Measurements from ENCODE around the gene RGS3. TPM values are rescaled to one million over a fixed set of nuclear protein-coding genes. Genes with fewer than 3 reads are reported as not detected.
A peak's percentile ranks its signal among the peaks of the same experiment; 100 is the strongest.

The RGS3 gene
- total RNA-seq, 2 experiments from 2014 or later = 22.8 to 32.9 TPM

- ChIA-PET CTCF (ENCODE audit: unreplicated experiment) (no interaction called here), POLR2A (interaction anchor here (0.9 to 2.6 kb wide), 2 partner anchors 11 to 16 kb away, joined by 3 to 5 read pairs; no protein-coding TSS in a partner anchor)
- BruUV-seq (replicated peaks) = no TSS peak
- Histone ChIP-seq H3K4me2 (ENCODE audit: low read length) (no peak overlapping the region), H3K79me2 (ENCODE audit: insufficient read depth, low read depth, low read length) (no peaks in the 10 kb centered on the region), H3K4me3 (ENCODE audit: low read depth, low read length, poor library complexity, severe bottlenecking) (no peak overlapping the region), H3K36me3 (ENCODE audit: insufficient read depth, low read length) (no peaks in the 10 kb centered on the region), H3K9me3 (ENCODE audit: low read length) (no peaks in the 10 kb centered on the region), H2AFZ (ENCODE audit: low read length) (no peak overlapping the region), H3K27ac (ENCODE audit: low read depth, low read length, poor library complexity, severe bottlenecking) (no peak overlapping the region), H3K9me2 (ENCODE audit: insufficient read depth, low read length) (no peaks in the 10 kb centered on the region), H4K20me1 (ENCODE audit: insufficient read depth, low read length) (no peaks in the 10 kb centered on the region), H3K4me1 (ENCODE audit: insufficient read depth, low read length, poor library complexity, severe bottlenecking) (peaks cover 11% of the 10 kb centered on the region)
- no peak for DNase-seq (ENCODE audit: low spot score)
- intact Hi-C loops (cut with micrococcal nuclease; ENCODE audit: unreplicated experiment) = no loop called here
- no peak for TF ChIP-seq CTCF (conservative IDR thresholded peaks at IDR 0.05; ENCODE audit: low read length)
- no peak for TF ChIP-seq EZH2phosphoT487 (IDR thresholded peaks at IDR 0.05; ENCODE audit: borderline replicate concordance, low read depth, low read length)
Observed at GRCh38 chr9:113506090-113506589, 42.6 kb downstream of the RGS3 start.

- H3K27ac ChIP-seq (ENCODE audit: low read depth, low read length, poor library complexity, severe bottlenecking) = no peak overlapping the region
- H3K4me3 ChIP-seq (ENCODE audit: low read depth, low read length, poor library complexity, severe bottlenecking) = no peak overlapping the region
- BruUV-seq (replicated peaks) = no TSS peak
- no peak overlapping the region for H2AFZ ChIP-seq (ENCODE audit: low read length)
- no peaks in the 10 kb centered on the region for H3K36me3 ChIP-seq (ENCODE audit: insufficient read depth, low read length)
- ChIA-PET CTCF (ENCODE audit: unreplicated experiment) (no interaction called here), POLR2A (interaction anchor here (2.6 kb wide), 1 partner anchor 18 kb away, joined by 5 read pairs; no protein-coding TSS in a partner anchor)
- no peaks in the 10 kb centered on the region for H3K9me2 ChIP-seq (ENCODE audit: insufficient read depth, low read length)
- no peak for DNase-seq (ENCODE audit: low spot score)
- no peak overlapping the region for H3K4me2 ChIP-seq (ENCODE audit: low read length)
- peaks cover 16% of the 10 kb centered on the region for H3K4me1 ChIP-seq (ENCODE audit: insufficient read depth, low read length, poor library complexity, severe bottlenecking)
- no peaks in the 10 kb centered on the region for H3K79me2 ChIP-seq (ENCODE audit: insufficient read depth, low read depth, low read length)
- no peaks in the 10 kb centered on the region for H4K20me1 ChIP-seq (ENCODE audit: insufficient read depth, low read length)
- TF ChIP-seq EZH2phosphoT487 (IDR thresholded peaks at IDR 0.05; ENCODE audit: borderline replicate concordance, low read depth, low read length) (no peak), CTCF (conservative IDR thresholded peaks at IDR 0.05; ENCODE audit: low read length) (no peak)
- intact Hi-C loops (cut with micrococcal nuclease; ENCODE audit: unreplicated experiment) = no loop called here
- H3K9me3 ChIP-seq (ENCODE audit: low read length) = no peaks in the 10 kb centered on the region
Observed at GRCh38 chr9:113507256-113507655, 43.7 kb downstream of the RGS3 start.

GRCh38 chr9:113508111-113508749 lies 44.7 kb downstream of the RGS3 start:
- ChIA-PET CTCF (ENCODE audit: unreplicated experiment) (interaction anchor here (0.7 kb wide), 1 partner anchor 9 kb away, joined by 4 read pairs; no protein-coding TSS in a partner anchor), POLR2A (interaction anchor here (2.6 kb wide), 1 partner anchor 18 kb away, joined by 5 read pairs; no protein-coding TSS in a partner anchor)
- no peak overlapping the region for H3K27ac ChIP-seq (ENCODE audit: low read depth, low read length, poor library complexity, severe bottlenecking)
- no peaks in the 10 kb centered on the region for H3K36me3 ChIP-seq (ENCODE audit: insufficient read depth, low read length)
- H3K4me3 ChIP-seq (ENCODE audit: low read depth, low read length, poor library complexity, severe bottlenecking) = no peak overlapping the region
- DNase-seq (ENCODE audit: low spot score) = no peak
- no peaks in the 10 kb centered on the region for H3K79me2 ChIP-seq (ENCODE audit: insufficient read depth, low read depth, low read length)
- no peaks in the 10 kb centered on the region for H3K9me3 ChIP-seq (ENCODE audit: low read length)
- peaks cover 15% of the 10 kb centered on the region for H3K4me1 ChIP-seq (ENCODE audit: insufficient read depth, low read length, poor library complexity, severe bottlenecking)
- intact Hi-C loops (cut with micrococcal nuclease; ENCODE audit: unreplicated experiment) = no loop called here
- TF ChIP-seq CTCF (conservative IDR thresholded peaks at IDR 0.05; ENCODE audit: low read length) = peak; percentile 71
- no peak for TF ChIP-seq EZH2phosphoT487 (IDR thresholded peaks at IDR 0.05; ENCODE audit: borderline replicate concordance, low read depth, low read length)
- BruUV-seq (replicated peaks) = no TSS peak
- H3K4me2 ChIP-seq (ENCODE audit: low read length) = no peak overlapping the region
- no peaks in the 10 kb centered on the region for H4K20me1 ChIP-seq (ENCODE audit: insufficient read depth, low read length)
- no peaks in the 10 kb centered on the region for H3K9me2 ChIP-seq (ENCODE audit: insufficient read depth, low read length)
- H2AFZ ChIP-seq (ENCODE audit: low read length) = no peak overlapping the region
